ENCODE measurements around the gene OR6K3.
"Not testable (repeated sequence)": the region's sequence is repeated elsewhere in the genome, so short reads cannot be mapped to it uniquely, and the experiment has no call there.

The OR6K3 gene, protein sequence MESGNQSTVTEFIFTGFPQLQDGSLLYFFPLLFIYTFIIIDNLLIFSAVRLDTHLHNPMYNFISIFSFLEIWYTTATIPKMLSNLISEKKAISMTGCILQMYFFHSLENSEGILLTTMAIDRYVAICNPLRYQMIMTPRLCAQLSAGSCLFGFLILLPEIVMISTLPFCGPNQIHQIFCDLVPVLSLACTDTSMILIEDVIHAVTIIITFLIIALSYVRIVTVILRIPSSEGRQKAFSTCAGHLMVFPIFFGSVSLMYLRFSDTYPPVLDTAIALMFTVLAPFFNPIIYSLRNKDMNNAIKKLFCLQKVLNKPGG

DNA sequence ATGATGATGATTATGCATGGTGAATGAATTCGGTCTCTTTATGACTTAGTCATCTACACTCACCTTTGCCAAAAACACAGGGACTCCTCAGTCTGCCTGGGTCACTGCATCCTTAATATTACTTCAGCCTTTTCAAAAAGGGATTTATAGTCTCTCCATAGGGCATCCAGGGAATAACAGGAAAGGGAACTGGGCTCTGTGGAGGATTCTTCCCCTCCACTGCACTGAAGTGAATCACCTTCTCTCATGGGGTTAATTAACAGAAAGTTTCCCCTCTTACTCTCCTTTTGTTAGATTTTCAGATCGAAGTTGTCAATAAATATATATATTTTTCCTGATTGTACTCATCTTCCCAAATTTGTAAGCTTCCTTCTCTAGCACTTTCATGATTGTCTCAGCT is at the start of gene OR6K3:
OR6K3 (minus strand) TSS at position 101 of the 400 bp plus-strand sequence. CDS start 2,605 bp downstream, outside the sequence.
- DNase-seq (ENCODE audit: extremely low read depth in 1 of 2, low read depth in 1 of 2): no peak

DNA sequence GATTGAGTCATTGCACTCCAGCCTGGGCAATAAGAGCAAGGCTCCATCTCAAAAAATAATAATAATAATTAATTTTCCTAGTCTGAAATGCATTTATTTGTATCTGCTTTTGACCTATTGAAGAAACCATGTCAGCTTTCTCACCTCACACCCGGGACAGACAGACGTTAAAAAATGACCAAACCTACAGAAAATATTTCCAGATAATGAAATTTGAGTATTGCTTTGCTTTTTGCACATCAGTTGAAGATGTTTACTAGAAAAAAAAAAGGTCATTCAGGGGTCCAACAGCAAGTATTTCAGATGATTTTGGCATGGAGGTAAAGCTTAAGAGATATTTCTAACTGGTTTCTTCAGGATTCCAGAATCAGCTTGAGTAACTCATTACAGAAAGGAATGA is 33.9 kb upstream of the OR6K3 start, which contains the start of gene OR6K6:
OR6K6 (plus strand) TSS at position 301 of the 400 bp plus-strand sequence. CDS start 168 bp downstream, outside the sequence.
- no peak for DNase-seq (ENCODE audit: extremely low read depth in 1 of 2, low read depth in 1 of 2)

DNA sequence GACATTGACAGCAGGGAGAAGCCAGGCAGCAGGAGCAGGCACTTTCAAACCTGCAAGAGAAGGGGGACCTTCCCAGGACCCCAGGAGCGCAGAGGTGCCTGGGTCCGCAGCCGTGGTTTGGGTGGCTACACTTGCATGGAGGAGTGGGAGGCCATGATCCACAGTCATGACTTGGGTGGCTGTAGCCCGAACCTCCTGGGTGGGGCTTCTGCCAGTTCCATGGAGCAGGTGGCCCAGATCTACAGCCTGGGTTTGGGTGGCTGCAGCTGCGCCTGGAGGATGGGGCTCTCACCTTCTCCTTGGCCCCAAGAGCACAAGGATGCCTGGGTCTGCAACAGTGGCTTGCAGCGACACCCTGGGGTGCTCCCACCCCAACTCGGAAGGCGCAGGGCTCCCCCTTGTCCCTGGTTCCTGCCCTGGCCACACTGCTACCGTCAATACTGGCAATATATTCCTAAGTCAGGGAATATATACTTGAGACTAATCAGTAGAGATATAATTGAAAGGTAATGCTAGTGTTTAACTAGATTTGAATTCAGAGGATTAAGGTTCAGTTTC is 31.7 kb upstream of the OR6K3 start:
- no peak for DNase-seq (ENCODE audit: extremely low read depth in 1 of 2, low read depth in 1 of 2)

DNA sequence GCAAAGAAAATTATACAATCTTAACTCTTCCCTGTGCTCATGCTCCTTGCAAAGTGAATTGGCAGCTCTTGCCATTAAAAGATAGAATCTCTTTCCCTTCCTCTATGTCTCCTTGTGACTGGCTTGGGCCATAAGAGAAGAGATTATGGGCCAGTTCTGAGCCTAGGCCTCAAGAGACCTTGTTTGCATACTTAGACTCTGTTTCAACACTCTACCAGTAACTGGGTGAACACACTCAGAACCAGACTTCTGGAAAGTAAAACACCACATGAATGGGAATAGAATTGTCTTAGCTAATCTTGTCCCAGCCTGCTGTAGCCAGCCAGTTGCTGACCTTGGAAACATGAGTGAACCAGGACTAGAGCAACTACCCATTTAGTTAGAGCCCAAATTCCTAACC is 15.3 kb upstream of the OR6K3 start:
- no peak for DNase-seq (ENCODE audit: extremely low read depth in 1 of 2, low read depth in 1 of 2)

DNA sequence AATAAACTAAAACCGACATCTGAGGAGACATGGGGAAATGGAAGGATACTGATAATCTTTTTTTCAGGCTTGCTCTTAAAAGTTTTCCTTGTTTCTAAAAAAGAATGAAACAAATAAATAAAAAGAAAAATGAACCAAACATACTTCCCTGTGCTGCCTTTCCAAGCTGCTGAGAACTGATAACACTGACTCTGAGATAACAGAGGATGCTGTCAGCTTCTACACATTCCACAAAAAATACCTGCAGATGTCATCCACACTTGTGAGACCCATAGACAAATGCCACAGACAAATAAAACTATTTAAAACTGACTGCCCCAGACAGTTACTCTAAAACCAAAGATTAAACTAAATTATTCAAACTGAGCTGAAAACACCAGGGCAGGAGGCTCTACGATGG is 12.0 kb upstream of the OR6K3 start:
- DNase-seq (ENCODE audit: extremely low read depth in 1 of 2, low read depth in 1 of 2): no peak

DNA sequence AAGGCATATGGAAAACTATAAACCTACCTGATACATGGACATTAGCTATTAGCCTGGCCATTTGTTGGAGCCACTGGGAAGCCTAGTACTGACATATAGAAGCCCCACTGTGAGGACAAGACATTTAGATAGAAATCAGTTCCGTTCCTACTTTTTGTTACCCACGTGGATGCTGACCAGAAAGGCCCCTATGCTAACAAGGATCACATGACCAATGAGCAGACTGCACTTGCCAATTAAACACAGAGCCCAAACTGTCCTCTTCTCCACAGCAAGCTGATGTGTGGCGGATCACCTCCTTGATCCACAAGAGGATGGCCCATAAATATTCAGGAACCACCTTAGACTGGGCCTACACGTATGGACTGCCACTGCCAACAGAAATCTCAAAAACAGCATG is 11.2 kb upstream of the OR6K3 start:
- DNase-seq (ENCODE audit: extremely low read depth in 1 of 2, low read depth in 1 of 2): no peak

DNA sequence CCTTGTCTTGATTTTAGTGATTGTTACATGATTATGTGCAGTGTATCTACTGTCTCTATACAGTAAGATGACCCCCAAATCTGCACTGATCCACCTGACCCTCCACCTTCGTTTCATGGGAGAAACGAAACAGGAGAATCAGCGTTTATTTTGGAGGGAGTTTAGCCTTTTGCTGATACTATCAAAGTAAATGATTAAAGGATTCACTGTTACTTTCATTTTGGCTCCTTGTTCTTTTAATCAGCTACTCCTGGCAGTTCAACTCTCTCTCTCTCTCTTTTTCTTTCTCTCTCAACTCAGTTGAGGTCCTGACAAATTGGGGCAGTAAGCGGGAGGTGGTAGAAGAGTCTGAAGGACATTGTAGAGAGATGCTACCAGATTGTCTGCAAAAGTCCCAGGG is 9.9 kb upstream of the OR6K3 start:
- no peak for DNase-seq (ENCODE audit: extremely low read depth in 1 of 2, low read depth in 1 of 2)

DNA sequence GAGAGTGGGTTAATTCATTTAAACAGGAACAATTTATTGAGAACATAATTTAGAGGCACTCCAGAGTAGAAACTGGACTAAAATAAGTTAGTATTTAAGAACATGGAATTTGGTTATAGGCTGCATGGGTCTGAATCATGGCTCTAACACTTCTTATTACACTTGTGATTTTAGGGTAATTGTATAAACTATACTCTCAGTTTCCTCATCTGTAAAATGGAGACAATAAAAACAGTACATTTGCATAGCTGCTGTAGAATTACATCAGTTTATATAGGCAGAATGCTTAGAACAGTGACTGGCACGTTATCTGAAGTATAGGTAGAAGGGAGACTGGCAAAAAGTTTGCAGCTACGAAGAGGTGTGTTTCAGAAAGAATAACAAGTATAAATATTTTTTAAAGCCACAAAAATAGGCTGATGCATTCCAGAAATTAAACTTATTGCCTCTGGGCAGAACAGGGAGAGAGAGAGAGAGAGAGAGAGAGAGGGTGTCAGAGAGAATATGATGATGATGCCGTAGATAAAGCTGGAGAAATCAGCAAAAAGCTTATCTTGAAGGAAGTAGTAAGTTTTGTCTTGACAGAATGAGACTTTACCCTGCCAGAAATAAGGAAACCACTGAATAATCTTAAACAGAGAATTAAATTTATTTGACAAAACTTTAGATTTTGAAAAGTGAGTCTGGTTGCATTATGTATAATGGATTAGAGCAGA is 8.1 kb upstream of the OR6K3 start:
- no peak for DNase-seq (ENCODE audit: extremely low read depth in 1 of 2, low read depth in 1 of 2)

DNA sequence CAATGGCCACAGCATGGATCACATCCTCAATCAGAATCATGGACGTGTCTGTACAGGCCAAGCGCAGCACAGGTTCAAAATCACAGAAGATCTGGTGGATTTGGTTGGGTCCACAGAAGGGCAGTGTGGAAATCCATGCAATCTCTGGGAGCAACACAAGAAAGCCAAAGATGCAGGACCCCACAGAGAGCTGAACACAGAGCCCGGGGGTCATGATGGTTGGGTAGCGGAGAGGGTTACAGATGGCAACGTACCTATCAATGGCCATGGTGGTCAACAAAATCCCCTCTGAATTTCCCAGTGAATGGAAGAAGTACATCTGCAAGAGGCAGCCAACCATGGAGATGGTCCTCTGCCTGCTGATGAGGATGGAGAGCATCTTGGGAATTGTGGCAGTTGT is 3.9 kb upstream of the OR6K3 start:
- DNase-seq (ENCODE audit: extremely low read depth in 1 of 2, low read depth in 1 of 2): no peak

DNA sequence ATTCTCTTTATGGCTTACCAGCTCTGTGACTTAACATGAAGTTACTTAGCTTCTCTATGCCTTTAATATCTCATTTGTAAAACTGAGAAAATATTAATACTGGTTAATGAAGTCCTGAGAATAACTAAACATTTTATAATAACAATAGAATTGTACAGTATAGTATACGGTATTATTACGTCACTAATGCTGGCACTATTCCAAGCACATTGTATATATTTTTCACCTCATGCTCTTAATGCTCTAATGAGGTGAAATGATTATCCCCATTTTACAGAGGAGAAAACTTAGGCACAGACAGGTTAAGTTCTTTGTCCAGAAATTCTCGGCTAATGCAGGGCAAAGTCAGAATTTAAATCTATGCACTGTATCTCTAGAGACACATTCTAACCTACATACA is 856 bp downstream of the OR6K3 start:
- no peak for DNase-seq (ENCODE audit: extremely low read depth in 1 of 2, low read depth in 1 of 2)

DNA sequence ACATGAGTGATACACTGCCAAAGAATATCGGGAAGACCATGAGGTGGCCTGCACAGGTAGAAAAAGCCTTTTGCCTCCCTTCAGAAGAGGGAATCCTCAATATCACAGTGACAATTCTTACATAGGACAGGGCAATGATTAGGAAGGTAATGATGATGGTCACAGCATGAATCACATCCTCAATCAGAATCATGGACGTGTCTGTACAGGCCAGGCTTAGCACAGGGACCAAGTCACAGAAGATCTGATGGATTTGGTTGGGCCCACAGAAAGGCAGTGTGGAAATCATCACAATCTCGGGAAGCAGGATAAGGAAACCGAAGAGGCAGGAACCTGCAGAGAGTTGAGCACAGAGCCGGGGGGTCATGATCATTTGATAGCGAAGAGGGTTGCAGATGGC is 3.2 kb downstream of the OR6K3 start:
- no peak for DNase-seq (ENCODE audit: extremely low read depth in 1 of 2, low read depth in 1 of 2)

DNA sequence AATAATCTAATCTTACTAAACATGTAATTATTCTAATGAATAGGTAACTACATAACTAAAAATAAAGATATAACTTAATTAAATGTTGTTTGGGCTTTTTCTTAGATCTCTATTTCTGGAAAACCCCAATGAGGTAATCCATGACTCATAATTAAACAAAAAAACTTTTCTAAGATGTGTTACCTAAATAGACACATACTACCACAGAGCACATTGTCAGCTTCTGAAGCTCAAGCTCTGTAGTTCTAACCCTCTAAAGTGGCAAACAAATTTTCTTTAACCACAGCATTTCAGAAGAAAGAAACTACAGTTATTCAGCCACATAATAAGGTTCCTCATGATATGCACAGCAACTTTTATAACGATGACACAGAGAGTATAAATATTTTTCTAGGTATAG is 4.2 kb downstream of the OR6K3 start:
- no peak for DNase-seq (ENCODE audit: extremely low read depth in 1 of 2, low read depth in 1 of 2)

DNA sequence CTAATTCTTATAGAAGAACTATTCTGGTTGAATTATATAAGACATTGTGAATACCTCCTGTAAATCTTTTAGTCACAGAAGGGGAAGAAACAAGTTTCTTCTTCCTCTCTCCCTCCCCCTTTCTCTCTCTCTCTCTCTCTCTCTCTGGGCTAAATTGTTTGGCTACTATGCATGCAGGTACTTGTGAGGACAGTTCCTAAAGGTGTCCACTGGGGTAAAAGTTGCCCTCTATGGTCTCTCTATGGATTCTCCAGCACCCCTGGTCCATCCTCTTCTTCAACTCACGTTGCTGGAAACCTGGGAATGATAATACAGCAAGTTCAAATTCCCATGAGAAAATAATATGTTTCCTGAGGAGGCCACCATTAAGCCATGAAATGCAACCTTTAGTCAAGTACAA is 5.8 kb downstream of the OR6K3 start:
- DNase-seq (ENCODE audit: extremely low read depth in 1 of 2, low read depth in 1 of 2): no peak

DNA sequence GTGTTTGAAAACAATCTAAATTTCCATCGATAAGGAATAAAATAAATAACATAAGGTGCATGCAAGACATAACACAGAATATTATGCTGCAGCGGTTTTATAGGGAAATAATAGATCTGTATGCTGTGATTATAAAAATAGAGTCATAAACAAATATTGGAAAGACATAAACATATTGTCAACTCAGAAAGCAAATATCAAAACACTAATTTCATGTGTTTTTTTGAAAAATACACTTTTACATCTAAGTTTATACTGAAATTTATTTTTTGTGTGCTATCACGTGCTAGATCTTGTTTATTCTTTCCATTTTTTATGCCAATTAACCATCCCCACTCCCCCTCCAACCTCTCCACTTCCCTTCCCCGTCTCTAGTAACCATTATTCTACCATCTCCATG is 9.4 kb downstream of the OR6K3 start:
- no peak for DNase-seq (ENCODE audit: extremely low read depth in 1 of 2, low read depth in 1 of 2)

DNA sequence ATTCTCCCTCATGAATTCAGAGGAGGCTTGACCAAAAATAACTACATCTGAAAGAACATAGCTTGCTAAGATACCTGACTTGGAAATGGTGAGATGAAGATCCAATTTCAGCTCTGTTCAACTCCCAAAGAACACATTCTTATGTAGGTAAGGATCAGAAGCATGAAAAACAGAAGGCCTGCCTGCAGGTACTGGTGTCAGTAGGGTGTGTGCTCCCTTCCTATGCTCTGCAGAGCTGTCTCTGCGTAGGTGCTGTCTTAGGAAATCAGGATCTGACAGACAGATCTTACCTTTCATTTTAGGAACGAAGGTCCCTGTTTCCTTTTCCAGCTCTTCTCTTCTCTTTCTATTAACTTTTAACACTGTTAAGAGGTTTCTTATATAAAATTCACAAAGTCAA is 14.4 kb downstream of the OR6K3 start:
- no peak for DNase-seq (ENCODE audit: extremely low read depth in 1 of 2, low read depth in 1 of 2)

DNA sequence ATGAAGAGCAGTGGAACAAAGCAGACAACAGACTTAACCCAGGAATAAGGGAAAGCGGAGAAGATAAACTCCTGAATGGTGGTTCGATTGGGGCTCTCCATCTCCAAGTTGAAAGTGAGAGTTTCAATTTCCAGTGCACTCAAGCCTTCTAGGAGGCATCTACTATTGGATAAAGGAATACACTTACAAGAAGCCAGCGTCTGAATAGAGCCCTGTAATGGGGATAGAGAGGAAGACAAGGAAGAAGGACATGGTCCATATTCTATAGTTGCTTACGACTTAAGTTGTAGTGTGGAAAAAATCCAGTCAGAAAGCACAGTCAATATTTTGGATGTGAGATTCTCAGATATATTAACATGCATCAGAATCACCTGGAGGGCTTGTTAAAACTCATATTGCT is 20.0 kb downstream of the OR6K3 start, which contains the start of gene OR6K2:
OR6K2 (minus strand) TSS at position 101 of the 400 bp plus-strand sequence; CDS start at position 101, 0 bp downstream.
- DNase-seq (ENCODE audit: extremely low read depth in 1 of 2, low read depth in 1 of 2): no peak

DNA sequence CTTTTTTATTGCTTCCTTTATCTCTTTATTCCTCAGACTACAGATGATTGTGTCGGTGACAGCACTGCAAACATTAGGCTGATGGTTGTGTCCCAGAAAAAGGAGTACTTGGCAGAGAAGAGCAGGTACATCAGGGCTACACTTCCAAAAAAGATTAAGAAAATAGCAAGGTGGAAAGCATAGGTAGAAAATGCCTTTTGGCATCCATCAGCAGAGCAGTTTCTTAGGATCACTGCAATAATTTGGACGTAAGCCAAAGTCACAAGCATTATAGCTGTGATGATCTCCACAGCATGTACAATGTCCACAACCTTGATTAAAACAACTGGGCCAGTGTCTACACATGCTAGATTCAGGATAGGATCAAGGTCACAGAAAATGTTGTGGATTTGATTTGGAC is 25.9 kb downstream of the OR6K3 start:
- DNase-seq (ENCODE audit: extremely low read depth in 1 of 2, low read depth in 1 of 2): no peak

DNA sequence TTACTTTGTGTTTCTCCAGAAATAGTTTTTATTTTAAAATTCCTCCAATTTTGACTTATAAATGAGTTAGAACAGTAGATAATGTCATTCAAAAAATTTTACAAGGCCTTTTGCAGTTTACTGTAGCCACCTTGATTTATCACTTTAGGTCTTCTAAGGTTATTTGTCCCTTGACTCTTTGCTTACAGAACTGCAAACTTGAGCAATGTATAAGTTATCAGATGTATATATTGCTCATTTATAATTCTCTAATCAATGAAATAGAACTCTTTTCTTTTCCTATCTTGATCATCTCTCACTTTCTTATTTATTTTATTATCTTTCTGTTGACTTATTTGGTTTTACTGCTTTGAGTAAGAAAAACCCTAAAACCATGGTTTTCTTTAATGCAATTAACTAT is 28.2 kb downstream of the OR6K3 start:
- no peak for DNase-seq (ENCODE audit: extremely low read depth in 1 of 2, low read depth in 1 of 2)

DNA sequence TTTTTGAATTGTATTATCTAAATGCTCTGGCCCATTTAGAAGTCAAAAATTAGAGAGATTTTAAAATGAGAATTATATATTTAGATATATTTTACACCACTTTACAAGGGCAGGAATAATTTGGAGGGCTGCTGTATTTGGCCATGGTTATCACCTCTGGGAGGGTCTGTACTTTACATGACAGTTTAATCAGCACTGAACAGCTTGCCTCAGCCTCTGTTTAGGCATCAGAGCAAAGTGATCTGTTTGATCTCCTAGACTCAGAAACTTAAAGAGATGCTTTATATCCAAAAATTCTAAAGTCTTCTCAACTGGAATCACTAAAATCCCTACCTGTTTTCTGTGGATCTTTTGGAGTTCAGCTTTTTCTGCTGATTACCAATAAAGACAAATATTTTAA is 28.6 kb downstream of the OR6K3 start:
- no peak for DNase-seq (ENCODE audit: extremely low read depth in 1 of 2, low read depth in 1 of 2)

DNA sequence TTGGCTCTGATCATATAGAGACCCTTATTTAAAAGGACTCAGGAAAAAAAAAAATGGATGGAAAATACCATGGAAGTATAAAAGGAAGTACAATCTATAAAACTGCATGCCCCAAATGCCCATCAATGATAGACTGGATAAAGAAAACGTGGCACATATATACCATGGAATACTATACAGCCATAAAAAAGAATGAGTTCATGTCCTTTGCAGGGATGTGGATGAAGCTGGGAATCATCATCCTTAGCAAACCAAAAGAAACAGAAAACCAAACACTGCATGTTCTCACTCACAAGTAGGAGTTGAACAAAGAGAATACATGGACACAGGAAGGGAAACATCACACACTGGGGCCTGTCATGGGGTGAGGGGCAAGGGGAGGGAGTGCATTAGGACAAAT is 29.4 kb downstream of the OR6K3 start:
- not testable (repeated sequence) for DNase-seq (ENCODE audit: extremely low read depth in 1 of 2, low read depth in 1 of 2)

DNA sequence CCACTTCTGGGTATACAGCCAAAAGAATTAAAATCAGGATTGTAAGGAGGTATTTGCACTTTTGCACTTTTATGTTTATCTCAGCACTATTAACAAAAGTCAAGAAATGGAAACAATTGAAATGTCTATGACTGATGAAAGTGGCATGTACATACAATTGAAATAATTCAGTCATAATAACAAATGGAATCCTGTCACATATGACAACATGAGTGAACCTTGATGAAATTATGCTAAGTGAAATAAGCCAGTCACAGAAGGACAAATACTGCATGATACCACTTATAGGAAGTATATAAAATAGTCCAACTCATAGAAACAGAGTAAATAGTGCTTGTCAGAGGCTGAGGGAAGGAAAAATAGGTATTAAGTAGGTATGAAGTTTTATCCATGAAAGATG is 30.6 kb downstream of the OR6K3 start:
- DNase-seq (ENCODE audit: extremely low read depth in 1 of 2, low read depth in 1 of 2): no peak

DNA sequence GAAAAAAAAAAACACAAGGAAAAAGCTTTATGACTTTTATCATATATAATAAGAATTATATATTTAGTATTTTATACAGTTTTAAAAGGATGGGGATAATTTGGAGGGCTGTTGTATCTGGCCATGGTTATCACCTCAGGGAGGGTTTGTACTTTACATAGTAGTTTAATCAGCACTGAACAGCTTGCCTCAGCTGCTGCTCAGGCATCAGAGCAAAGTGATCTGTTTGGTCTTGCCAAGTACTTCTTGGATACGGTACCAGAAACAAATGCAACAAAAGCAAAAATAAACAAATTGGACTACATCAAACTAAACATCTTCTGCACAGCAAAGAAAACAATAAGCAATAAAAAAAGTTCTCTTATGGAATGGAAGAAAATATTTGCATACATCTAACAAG is 31.4 kb downstream of the OR6K3 start:
- no peak for DNase-seq (ENCODE audit: extremely low read depth in 1 of 2, low read depth in 1 of 2)

Data from activated CD8-positive, alpha-beta memory T cell treated with anti-CD3 and anti-CD28 coated beads for 1 hour (primary cell).